Stimulated activated CD8-positive, alpha-beta memory T cell treated with anti-CD3 and anti-CD28 coated beads, Interleukin-12 subunit alpha, Interleukin-12 subunit beta, amount 100 ng/mL, for 24 hours (primary cell): Measurements from ENCODE around the gene INSRR.

ENCODE experiments used
- DNase-seq: peaks from one replicate; pipeline ENCODE4 v3.0.0-alpha.2; 2020; ENCODE audit errors: extremely low read depth

INSRR gene

GRCh38 chr1:156851779-156852417 lies 7.0 kb downstream of the INSRR start:
- no peak for DNase-seq

DNA sequence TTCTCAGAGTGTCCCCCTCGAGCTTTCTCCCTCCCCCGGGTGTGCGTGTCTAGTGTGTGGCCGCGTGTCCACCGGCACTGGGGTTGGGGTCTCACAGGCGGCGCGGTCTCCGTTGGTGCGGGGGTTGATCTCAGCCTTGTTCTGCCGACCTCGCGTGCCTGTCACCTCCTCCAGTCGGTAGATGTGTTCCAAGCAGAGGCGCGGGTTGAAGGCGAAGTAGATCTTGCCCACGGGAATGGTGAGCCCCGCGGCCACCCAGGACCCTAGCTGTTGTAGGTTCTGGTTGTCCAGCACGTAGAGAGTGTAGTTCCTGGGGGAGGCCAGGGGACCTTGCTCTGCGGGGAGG lies 9.8 kb downstream of the INSRR start:
- no peak for DNase-seq

DNA sequence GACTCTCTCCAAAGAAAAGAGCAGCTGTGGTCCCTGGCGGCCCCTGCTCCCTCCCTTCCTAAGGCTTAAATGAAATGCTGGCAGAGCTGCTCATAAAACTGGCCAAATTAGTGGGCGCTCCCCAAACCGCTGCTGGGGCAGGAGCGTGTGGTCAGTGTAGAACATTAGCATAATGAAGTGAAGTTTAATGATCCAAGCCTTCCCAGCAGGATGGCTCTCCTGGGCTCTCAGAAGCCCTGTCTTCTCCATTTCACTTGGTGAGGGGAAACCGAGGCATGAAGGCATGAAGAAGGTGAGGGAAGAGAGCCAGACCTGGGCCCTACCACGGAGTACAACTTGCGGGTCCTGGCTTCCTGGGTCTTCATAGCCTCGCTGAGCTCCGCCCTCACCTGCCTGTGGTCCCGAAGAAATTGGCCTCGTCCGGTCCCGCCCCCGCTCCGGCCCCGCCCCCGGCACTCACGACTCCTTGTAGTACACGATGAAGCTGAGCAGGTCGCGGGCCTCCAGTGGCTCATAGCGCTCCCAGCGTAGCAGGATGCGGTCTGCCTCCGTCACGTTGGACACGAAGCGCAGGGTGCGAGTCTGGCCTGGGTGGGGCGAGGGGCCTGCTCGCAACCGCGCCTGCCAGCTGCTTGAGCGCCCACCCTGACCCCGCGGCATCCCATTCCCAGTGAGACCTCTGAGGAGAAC lies 10.3 kb downstream of the INSRR start:
- no peak for DNase-seq

GRCh38 chr1:156847591-156848460 lies 11.1 kb downstream of the INSRR start:
- DNase-seq, result no peak

DNA sequence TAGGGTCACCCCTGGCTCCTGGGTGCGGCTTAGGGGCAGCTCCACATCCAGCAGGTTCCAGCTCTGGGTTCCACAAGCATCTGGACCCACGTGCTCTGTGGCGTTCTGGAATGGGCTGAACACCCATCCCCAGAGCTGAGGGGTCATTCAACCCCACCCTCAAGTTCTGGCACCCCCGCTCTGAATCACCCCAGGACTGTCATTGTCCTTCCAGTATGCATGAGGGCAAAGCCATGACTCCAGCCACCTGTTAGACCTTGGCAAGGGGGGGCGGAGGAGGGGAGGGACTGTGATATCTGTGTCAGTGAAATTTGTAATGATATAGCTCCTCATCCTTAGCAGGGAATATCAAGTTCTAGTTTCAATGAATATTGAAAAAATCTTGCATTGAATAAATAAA lies 12.3 kb downstream of the INSRR start:
- DNase-seq, result no peak

- no peak for DNase-seq
Measured at GRCh38 chr1:156845953-156846545, 12.9 kb downstream of the INSRR start.

DNA sequence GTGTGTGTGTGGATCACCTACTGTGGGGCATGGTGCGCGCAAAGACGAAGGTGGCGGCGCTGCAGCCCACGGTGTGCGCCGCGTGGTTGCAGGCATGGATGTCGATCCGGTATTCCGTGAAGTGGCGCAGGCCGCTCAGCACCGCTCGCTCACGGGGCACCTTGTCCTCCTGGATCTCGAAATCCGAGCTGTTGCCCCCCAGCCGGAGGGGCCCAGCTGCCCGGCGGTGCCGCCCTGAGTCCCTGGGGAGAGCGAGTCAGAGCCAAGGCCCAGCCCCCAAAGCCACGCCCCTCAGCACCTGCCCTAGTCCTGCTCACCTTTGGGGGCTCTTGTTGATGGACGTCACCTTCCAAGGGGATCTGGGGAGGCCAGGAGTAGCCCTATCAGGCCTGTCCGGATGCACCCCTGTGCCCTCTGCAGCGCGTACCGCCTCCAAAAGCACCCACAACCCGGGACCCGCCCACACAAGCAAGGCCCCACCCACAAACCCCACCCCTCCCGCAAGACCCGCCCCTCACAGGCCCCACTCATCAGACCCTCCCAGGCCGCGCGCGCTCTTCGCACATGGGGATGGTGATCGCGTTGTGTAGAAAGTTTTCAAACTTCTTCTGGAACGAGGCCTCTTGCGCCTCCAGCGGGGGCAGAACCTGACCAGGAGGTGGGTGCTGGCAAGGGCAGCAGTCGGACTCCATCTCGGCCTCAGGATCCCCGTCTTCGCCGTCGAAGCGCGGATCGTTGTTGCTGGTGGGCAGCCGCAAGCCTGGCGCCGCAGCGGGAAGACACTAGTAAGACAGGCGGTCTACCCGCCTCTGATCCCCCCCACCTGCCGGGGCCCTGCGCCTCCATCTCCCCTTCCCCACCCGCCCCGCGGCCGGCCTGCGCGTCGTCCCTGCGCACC lies 13.6 kb downstream of the INSRR start:
- no peak for DNase-seq

- no peak for DNase-seq
Measured at GRCh38 chr1:156844638-156845037, 14.3 kb downstream of the INSRR start.

GRCh38 chr1:156844102-156844501 lies 14.8 kb downstream of the INSRR start:
- DNase-seq, result no peak

DNA sequence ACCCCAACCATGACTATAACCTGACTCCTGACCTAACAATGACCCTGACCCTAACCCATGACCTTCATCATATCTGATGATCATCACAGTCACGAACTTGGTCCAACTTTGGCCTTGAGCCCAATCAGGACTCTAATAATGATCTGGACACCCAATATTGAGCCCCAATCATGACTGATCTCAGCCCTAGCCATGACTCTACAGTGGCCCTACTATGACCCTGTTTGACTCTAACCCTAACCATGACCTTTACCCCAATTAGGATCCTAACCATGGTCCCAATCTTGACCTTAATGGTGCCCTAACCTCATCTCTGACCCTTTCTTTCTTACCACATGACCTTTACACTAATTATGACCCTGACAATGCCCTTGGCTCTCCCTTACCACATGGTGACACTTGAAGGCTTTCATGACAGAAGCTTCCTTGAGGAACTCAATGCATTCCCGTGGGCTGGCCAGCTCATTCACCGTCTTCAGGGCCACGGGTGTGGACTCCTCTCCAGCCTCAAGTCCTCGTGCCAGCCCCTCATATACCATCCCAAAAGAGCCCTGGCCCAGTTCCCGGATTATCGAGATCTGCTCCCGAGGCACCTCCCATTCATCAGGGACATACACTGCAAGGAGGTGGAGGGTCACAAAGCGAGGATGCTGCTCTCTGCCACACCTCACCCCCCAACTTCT lies 16.2 kb downstream of the INSRR start:
- no peak for DNase-seq

DNA sequence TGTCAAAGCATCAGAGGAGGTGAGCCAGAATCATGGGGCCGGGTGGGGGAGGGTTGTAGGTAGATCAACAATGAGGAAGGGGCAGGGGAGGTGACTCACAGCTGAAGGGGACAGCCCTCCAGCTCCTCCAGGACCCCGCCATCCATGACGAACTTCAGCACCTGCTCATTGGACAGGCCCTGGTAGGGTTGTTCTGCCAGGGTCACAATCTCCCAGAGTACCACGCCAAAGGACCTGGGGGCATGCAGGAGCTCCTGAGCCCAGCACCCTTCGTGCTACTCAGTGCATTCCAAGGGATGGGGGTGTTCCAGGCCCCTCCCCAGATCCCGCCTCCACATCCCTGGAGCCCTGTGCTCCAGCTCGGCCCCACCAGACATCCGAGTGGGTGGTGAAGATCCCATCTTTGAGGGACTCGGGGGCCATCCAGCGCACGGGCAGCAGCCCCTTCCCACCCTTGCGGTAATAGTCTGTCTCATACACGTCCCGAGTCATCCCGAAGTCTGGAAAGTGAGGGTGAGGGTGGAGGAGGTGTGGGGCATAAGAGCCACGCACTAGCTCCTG lies 17.5 kb downstream of the INSRR start:
- DNase-seq, result no peak

DNA sequence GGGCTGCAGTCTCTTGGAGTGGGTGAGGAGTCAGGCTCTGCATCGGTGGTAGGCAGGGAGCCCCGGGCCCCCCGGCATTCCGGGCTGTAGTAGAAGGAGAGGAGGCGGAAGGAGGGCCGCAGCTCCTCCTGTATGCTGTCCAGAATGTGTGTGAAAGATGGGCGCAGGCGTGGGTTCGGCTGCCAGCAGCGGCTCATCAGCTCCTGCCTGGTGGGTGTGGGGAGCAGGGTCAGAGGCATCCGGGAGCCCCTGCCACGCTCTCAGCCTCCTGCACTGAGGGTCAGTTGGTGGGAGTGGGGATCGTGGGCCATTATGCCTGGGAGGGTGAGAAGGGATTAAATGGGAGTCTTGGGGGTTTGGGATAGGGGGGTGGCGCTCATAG lies 18.0 kb downstream of the INSRR start:
- no peak for DNase-seq

DNA sequence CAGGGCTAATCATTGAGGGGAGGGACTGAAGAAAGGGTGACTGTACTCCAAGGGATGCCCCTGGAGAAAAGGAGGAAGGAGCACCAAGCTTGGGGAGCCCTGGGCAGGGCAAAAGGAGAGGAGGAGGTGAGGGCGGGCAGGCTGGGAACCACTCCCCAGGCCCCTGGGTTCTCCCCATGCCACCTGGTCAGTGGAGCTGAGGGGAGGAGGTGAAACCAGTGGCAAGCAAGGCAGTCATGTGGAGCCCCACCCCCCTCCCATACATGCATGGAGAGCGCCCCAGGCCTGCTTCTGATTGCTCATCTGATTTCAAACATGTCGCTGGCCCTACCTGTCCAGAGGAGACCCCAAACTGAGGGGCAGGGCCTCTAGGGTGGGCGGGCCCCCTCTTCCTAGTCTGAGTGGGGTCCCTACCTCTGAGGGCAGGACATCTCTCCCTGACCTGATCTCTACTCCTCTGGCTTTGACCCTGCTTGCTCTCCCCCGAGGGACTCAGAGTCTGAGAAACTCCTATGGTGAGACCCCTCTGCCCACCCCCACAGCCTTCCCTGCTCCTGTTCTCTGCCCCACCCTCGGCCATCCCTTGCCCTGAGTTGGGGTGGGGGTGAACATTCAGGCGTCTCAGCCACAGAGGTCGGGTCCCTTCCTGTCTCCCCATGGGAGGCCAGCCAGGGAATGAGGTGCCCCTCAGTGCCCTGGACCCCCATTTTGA lies 18.6 kb downstream of the INSRR start:
- DNase-seq, result no peak

- no peak for DNase-seq
Measured at GRCh38 chr1:156839426-156840109, 19.3 kb downstream of the INSRR start.

GRCh38 chr1:156838972-156839371 lies 19.9 kb downstream of the INSRR start:
- no peak for DNase-seq

GRCh38 chr1:156836892-156837291 lies 22.0 kb downstream of the INSRR start:
- no peak for DNase-seq

- DNase-seq, result no peak
Measured at GRCh38 chr1:156836041-156836654, 22.8 kb downstream of the INSRR start.

DNA sequence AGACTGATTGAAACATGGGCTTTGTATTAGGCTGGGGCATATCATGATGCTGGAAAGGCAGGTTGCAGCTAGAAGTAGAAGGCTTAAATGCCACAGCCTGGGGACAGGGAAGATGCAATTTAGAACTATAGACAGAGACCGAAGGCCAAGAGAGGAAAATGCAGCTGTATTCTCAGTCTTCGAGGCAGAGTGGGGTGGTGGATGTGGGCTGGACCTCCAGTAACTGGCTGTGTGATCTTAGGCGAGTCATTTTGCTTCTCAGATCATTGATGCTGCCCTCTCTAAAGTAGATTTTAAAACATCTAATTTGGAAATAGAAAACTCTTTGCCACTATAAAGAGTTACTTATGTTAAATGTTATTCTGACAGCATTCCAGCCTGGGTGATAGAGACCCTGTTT lies 24.6 kb downstream of the INSRR start:
- no peak for DNase-seq

DNA sequence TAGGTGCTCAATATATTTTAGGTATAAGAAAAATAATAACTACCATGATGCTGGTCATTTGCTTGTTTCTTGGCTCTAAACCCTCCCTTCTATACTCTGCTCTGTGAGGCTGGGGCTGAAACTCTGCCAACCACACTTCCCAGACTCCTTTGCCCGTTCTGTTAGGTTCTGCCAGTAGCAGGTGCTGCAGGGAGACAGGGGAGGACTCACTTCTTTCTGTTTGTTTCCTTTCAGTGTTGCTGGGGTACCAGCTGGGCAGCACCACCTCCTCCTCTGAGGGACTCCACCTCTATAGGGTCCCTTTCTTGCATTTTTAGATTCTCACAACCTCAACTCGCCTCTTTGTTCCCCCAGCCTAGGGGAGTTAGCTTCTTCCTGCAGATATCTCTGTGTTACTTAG lies 25.3 kb downstream of the INSRR start:
- no peak for DNase-seq
